CD1c-positive myeloid dendritic cell (primary cell): ENCODE measurements around the gene TSHZ2.
"Not testable (repeated sequence)": the region's sequence is repeated elsewhere in the genome, so short reads cannot be mapped to it uniquely, and the experiment has no call there.

Source experiments
- DNase-seq: peaks from one replicate; pipeline ENCODE4 v3.0.0-alpha.2; 2016; ENCODE audit errors: extremely low spot score

The TSHZ2 gene

DNA sequence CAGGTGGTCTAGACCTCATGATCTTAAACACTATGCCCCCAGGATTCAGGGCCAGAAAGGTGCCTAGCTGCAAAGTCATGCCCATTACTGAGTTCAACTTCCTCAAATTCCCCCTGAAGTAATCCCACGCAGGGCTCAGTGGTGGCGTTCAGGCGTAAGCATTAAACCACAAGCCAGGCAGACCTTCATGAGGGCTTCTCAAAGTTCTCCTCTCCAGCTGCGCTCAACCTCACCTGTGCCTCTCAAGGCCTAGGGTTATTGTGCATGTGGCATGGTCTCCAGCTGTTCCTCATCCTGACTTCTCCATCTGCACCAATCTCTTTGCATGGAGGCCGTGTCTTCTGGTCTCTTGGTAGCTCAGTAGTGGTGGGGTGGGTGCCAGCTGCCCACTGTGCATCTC lies 113.6 kb downstream of the TSHZ2 start:
- no peak for DNase-seq

DNA sequence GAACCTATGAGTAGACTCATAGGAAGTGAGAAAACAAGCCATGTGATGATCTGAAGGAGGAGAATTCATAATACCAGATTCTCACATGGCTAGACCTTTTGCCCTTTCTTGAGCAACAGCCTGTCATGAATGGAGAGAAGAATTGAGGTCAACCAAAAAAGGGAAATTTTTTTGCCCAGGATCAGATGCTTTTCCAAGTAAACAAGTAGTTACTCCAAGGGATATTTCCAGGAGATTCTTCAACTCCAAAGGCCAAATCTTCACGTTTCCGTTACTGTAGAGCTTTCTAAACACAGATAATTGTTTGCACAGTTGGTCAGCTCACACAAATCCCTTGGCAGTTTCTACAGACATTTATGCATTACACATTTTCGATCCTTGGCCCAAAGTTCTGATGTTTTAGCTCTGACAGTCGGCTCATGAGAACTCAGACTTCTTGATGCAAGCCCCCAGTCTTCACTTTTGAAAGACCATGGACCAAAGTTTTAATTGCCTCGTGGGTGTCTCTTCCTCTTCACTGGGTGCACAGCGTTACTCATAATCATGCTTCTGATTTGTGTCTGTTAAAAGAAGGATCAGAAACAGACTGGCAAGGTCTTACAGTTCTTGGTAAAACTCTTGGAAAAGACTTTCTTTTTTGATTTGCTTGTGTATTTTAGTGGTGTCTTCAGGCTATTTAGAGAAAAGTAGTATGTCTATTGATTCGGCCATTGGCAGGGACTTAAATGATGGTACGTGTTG lies 115.0 kb downstream of the TSHZ2 start:
- no peak for DNase-seq

DNA sequence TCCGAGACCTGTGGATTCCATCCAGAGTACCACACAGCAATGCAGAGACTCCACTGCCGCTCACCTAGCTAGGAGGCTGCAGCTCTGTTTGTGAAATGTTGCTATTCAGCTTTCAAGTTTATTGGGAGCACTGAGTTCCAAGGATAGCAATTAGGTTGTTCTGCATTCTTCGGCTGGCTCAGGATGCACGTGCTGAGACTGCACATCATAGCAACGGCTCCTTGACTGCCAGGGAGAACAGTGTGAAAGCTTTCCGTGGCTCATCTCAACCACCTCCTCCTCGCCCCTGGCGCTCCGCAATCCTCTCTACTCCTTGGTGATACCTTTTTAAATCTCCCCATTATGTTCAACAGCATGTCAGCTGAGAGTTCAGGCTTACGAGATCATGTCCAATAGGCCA lies 116.6 kb downstream of the TSHZ2 start:
- no peak for DNase-seq

DNA sequence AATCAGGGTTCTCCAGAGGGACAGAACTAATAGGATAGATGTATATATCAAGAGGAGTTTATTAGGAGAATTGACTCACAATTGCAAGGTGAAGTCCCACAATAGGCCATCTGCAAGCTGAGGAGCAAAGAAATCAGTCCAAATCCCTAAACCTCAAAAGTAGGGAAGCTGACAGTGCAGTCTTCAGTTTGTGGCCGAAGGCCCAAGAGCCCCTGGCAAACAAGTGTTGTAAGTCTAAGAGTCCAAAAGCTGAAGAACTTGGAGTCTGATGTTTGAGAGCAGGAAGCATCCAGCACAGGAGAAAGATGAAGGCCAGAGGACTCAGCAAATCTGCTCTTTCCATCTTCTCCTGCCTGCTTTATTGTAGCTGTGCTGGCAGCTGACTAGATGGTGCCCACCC lies 117.7 kb downstream of the TSHZ2 start:
- not testable (repeated sequence) for DNase-seq

DNA sequence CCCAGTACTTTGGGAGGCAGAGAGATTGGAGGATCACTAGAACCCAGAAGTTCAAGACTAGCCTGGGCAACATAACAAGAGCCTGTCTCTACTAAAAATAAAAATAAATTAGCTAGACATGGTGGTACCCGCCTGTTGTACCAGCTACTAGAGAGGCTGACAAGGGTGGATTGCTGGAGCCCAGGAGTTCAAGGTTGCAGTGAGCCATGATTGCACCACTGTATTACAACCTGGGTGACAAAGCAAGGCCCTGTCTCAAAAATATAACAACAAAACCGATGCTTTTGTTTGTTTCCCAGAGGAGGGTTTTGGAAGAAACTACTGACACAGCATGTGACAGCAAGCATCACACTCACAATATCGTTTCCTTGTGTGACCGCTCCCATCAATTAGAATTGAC lies 119.6 kb downstream of the TSHZ2 start:
- DNase-seq = no peak

DNA sequence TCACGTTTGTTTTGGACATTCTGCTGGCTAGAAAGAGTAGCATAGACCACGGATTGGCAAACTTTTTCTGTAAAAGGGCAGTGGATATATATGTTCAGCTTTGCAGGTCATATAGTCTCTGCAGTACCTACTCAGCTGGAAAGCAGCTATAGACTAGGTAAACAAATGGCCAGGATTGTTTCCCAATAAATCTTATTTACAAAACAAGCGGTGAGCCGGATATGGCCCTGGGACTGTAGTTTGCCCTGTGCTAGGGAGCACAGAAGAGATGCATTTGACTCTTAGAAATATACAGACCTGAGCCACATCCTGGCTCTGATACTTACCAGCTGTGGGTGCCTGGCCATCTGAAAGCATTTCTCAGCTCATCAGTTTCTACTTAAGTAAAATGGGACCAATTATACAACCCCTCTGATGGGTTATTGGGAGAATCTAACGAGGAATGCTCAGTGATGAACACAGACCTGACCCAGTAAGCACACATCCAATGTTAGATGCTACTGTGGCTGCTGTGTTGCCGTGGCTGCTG lies 120.7 kb downstream of the TSHZ2 start:
- no peak for DNase-seq

DNA sequence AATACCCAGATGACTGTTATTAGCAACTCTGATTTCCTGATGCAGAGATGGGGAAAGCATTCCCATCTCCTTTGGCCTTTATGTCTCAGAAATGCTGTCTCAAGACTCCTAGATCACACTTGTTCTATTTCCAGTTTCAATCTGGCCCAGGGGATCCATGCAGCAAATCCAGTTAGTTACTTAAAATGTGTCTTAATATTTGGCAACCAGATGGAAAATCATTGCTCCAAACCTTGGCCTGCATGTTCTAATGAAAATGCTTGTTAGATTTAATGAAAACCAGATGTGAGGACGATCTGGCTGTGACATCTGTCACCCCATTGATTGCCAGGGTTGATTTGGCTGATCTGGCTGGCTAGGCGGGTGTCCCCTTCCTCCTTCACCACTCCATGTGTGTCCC lies 125.2 kb downstream of the TSHZ2 start:
- no peak for DNase-seq

DNA sequence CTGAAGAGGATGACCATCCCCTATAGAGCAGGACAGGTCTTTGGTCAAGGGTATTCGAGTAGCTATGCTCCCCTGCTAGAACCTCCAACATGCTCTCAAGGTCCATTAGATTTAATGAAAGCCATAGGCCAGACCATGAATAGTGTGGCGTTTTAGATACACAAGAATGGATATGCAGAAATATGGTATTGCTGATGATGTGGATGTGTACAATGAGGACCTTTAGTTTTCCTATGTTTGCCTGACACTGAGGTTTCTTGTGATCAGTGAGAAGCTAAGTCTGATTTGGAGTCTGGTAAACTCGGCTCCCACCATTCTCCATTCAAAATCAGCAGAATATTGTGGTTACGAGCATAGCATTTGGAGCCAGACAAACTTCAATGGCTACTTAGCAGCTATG lies 125.6 kb downstream of the TSHZ2 start:
- DNase-seq = no peak

DNA sequence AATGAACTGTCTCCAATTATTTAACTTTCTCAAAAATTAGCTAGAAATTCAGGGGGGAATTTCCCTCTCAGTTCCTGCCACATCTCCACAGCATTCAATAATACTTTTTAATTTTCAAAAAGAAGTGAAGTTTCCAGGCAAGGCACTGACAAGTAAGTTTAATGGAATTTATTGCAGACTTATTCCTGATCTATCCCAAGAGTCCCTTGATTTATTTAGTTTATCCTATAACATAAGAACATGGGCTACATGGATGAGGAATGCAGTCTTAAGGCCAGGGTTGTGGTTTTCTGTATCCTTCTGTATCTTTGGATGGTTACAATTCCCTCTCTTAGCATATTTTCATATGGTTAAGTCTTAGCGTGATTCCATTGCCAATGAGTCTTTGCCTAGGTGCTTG lies 126.5 kb downstream of the TSHZ2 start:
- DNase-seq = no peak

DNA sequence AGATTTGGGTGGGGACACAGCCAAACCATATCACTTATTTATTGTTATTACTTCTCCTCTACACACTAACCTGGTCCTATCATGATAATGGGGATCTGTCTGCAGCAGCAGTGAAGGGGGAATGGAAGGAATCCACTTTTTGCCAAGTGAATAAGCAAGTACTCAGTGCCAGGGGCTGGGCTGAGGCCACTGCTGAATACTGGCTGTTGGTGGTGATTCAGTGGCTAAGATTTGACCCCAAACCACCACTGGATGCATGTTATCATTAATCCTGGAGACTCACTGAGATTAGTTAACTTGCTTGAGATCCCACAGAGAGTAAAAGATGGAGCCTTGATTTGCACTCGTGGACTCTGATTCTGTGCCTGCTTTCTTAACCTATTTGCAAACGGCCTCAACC lies 127.7 kb downstream of the TSHZ2 start:
- no peak for DNase-seq

DNA sequence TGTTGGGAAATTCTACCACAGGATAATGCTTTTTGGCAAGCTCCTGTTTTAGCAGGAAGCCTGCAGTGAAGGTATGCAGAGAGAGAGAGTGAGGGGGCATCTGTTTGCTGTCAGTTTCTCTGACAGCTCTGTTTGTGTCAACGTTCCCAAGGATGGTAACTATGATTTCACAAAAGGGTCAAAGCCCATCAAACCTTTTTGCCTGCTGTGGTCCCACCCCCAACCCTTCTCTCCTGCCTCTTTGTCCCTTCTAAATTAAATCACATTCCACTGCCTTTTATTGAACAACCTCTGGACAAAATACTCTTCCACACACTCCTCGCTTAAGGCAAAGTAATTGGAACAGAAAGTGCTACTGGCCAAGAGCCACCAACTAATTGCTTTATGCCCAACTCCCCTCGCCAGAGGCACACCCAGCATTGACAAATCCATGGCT lies 128.3 kb downstream of the TSHZ2 start:
- DNase-seq = no peak

DNA sequence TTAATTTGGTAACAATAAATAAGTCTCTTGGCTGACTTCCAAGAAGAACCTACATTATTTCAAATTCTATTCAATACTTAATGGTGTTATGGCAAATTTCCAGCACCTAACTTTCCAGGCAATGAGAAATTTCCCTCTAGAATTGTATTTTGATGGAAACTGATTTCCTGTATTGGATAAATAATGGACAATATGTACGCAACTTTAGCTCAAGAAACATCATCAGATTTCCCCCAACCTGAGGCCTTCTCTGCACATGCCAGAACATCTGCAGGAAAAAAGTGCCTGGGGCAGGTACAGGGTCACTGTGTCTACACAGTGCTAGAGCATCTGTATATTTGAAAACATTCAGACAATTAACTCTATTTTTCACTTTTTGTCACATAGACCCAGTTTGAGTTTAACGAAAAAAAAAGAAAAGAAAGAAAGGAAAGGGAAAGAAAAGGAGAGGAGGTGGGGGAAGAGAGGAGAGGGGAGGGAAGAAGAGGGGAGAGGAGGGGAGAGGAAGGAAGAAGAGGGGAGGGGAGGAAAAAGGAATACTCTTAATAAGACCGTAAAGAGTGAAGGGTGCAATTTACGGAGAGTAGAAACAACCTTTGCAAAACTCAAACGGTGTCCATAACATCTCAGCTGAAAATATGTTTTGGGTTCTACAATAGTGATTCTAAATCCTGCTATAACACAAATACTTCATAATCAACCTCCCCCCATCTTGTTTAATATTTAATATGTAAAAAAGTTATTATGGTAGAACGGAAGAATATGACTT lies 130.0 kb downstream of the TSHZ2 start:
- no peak for DNase-seq

DNA sequence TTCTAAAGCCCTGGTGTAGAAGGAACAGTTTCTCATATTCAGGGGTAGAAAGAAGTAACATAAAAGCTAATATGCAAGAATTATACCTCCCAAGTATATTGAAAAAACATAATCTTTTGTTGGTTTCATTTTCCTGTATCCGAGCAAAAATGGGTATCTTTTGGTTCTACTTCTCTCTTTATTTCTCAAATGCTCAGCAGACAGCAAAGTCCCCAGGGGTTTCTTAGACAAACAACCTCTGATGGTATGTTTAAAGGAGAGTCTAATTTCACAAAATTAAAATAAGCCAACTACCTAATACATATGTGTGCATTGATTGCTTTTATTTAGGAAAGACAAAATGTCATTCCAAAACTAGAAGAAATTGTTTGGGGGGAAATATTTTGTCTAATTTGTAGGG lies 131.0 kb downstream of the TSHZ2 start:
- no peak for DNase-seq

DNA sequence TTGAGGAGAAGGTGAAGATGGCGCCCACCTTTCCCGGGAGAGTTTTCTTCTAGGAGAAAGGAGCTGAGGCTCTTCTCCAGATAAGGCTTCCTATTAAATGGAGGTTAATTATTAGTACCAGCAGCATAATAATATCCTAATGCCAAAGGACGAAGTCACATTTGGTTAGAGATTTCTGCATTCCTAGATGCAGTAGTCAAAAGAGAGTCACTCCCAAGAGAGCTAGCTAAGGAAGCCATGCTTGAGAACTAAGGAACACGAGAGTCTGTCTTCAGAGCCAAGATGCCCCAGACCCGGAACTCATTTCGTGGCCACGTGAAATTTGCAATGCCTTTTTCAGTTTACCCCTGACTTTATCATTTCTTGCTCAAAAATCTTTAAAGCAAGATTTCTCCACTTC lies 132.7 kb downstream of the TSHZ2 start:
- no peak for DNase-seq

DNA sequence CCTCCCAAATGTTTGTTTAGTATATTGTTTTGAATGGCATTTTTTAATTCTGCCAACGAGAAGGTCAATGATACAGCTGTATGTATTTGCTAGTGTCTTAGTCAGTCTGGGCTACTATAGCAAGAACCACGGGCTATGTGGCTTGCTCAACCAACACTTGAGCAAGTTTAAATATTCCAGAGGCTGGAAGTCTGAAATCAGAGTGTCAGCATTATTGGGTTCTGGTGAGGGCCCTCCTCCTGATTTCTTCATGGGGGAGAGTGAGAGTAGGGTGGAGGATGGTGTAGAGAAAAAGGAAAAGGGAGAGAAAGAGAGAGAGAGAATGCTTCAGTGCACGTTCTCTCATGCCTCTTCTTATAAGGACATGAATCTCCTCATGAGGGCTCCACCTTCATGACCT lies 144.6 kb downstream of the TSHZ2 start:
- no peak for DNase-seq

DNA sequence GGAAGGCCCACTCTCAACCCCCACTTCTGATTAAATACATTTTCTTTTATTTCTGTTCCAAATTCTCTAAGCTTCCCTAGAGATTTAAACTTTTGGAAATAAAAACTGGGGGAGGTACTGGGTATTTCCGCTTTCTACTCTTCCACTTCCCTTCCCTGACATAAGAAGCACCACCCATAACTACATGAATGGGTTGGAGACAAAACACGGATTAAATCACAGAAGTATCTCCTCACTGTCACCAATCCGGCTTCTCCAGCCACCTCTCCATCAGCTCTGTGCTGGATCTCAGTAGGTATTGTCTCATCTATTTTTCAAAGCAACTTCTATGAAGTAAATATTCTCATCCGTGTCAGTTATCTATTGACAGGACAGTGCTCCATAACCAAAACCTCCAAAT lies 150.7 kb downstream of the TSHZ2 start:
- no peak for DNase-seq

DNA sequence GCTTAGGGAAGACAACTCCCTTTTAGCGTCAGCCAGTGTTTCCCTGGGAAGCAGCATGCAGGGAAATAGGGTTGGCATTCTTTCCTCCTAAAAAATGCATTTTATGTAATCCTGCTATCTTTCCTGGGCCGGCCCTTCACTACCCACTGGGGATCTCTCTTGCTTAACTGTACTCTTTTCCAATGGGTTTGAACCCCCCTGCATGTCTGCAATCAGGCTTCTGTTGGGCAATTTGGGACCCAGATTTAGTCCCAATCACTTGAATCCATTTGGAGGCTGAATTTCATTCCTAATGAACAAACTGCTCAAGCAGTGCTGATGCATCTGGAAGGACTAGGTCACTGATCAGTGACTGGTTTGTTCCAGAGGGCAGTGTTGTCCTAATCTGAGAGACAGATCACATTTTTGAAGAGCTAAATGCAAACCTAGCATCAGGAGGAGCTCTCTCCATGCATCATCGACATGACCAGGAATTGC lies 152.0 kb downstream of the TSHZ2 start:
- no peak for DNase-seq

DNA sequence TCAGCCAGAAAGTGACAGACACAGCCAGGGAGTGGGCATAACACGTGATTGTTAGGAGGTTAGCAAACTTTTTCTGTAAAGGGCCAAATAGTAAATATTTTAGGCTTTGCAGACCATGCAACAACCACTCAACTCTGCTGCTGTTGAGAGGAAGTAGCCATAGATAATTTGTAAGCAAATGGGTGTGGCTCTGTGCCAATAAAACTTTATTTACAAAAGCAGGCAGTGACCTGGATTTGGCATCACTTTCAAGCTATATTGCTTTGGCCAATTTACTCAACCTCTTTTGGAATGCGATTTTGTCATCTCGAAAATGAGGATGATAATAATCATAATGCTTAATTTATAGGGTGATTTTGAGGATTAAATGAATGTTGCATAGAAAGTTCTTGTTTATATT lies 152.6 kb downstream of the TSHZ2 start:
- DNase-seq = no peak

DNA sequence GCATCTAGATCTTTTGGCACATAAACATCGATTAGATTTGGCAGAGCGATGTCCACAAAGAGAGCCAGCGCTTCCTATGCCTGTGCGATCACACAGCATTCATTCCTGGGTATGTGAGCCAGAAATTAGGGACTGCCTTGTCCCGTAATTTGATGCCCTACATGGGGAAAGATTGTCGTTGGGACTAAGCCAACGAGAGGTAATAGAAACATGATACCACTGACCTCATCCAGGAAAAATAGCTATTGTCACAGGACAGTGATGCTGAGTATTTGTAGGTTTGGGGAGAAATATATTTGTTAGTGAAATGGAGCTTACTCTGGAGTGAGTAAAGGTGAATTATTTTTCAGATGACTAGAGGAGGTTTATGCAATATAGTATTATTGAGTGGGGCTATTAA lies 154.0 kb downstream of the TSHZ2 start:
- no peak for DNase-seq

DNA sequence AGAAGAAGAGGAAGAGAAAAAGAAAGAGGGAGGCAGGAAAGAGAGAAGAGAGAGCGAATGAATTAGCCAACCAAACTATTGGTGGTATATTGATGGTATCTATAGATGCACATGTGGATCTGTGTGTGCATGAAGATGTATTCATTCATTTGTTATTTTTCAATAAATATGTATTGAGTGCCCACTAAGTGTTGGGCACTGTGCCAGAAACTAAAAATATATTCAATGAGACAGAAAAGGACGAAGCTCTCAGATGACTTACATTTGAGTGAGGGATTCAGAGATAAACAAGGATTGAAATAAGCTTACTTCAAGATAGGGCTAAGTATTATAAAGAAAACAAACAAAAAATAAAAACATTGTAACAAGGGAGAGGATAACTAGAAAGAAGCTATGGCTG lies 154.9 kb downstream of the TSHZ2 start:
- no peak for DNase-seq

DNA sequence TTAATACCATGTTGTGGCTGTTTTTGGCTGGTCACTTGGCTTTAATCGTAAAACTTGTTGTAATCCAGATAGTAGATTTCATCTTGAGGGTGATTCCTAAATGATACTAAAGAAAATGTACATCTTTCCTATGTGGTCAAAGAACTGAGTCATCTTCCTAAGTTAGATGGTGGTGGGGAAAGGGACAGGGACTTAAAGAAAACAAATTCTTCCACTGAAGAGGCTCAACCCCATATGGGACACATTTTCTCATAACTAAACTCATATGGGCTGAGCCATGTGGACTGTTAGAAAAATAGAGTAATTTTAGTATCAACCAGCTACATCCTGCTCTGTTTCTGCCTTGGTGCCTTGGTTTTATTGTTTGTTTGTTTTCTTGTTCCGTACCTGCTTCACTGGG lies 155.8 kb downstream of the TSHZ2 start:
- DNase-seq = no peak

DNA sequence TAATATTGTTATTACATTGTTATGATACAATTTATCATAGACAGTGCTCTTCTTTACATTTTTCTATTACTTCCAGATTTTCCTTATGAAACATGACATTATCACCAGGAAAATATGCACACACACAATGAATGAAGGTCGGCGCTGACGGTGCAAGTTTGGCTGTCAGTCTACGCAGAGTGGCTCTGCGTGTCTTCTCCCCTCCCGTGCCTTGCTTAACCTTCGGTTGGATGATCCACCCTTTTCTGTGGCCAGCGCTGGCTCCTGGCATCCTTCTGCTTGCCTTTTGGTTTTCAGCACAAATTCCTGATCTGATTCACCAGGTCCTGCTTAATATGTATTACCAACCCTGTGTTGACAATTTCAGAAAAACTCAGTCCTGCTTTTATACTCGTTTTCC lies 157.4 kb downstream of the TSHZ2 start:
- no peak for DNase-seq

DNA sequence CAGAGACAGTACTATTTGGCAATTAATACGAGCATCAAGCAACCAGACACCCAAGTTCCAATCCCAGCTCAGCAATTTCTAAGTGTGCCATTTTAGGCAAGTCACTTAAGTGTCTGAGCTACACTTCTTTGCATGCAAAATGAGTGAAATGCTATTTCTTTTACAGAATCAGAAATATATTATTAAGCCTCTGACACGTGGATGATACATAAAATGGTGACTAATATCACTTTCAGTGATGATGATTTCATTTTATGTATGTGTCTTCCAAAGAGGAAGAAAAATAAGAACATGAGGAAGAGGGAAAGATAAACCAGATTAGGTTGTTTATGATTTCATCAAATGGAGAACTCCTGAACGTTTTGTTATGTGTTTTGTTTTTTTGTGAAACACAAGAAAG lies 158.6 kb downstream of the TSHZ2 start:
- DNase-seq = no peak
